Measurements from ENCODE around the gene KIF3B. TPM values are rescaled to one million over a fixed set of nuclear protein-coding genes. Genes with fewer than 3 reads are reported as not detected.

The KIF3B gene
- total and polyA plus RNA-seq, 2 of the 13 experiments (the other 11 are each of a cell fraction or from before 2014, with no cell fraction given), result 23.6 to 28.8 TPM

GRCh38 chr20:32325706-32326503 lies 48.5 kb downstream of the KIF3B start (continued):
- TF ChIP-seq FUBP1 (CRISPR knock-in tag; IDR thresholded peaks at IDR 0.05; ENCODE audit: borderline replicate concordance), result no peak
- no peak for TF ChIP-seq KLF13 (CRISPR knock-in tag; IDR thresholded peaks at IDR 0.05)
- peak; percentile 78 for TF ChIP-seq ZNF317 (CRISPR knock-in tag; IDR thresholded peaks at IDR 0.05)
- peak; percentile 98 for TF ChIP-seq ZNF644 (CRISPR knock-in tag; IDR thresholded peaks at IDR 0.05; ENCODE audit: low read depth)
- peak; percentile 49 for TF ChIP-seq ZNF121 (CRISPR knock-in tag; IDR thresholded peaks at IDR 0.05)
- TF ChIP-seq KAT8 (CRISPR knock-in tag; IDR thresholded peaks at IDR 0.05), result peak; percentile 65
- no peak for TF ChIP-seq ZNF570 (CRISPR knock-in tag; IDR thresholded peaks at IDR 0.05; ENCODE audit: borderline replicate concordance)
- TF ChIP-seq FOXP4 (CRISPR knock-in tag; IDR thresholded peaks at IDR 0.05), result peak; percentile 92
- no peak for TF ChIP-seq MATR3 (CRISPR knock-in tag; IDR thresholded peaks at IDR 0.05)
- peak; percentile 44; the same call in 1 of the 2 replicates for TF ChIP-seq ATF1 (CRISPR knock-in tag; IDR thresholded peaks at IDR 0.05)
- TF ChIP-seq NKX3-1 (CRISPR knock-in tag; IDR thresholded peaks at IDR 0.05), result no peak
- no peak for TF ChIP-seq ZNF704 (CRISPR knock-in tag; IDR thresholded peaks at IDR 0.05; ENCODE audit: borderline replicate concordance)
- no peak for TF ChIP-seq SUZ12 (IDR thresholded peaks at IDR 0.05; ENCODE audit: low read depth, low read length)
- TF ChIP-seq SP5 (CRISPR knock-in tag; IDR thresholded peaks at IDR 0.05; ENCODE audit: borderline replicate concordance, low read depth), result 0 out of 2 replicates have a peak, but pooled peaks have one; percentile 10
- no peak for TF ChIP-seq CEBPB (IDR thresholded peaks at IDR 0.05; ENCODE audit: borderline replicate concordance, low read depth, low read length)
- TF ChIP-seq ZNF580 (CRISPR knock-in tag; IDR thresholded peaks at IDR 0.05; ENCODE audit: borderline replicate concordance, low read depth), result 0 out of 2 replicates have a peak, but pooled peaks have one; percentile 77
- no peak; the same call in 1 of the 2 replicates for TF ChIP-seq ZSCAN25 (CRISPR knock-in tag; IDR thresholded peaks at IDR 0.05)
- no peak for TF ChIP-seq ZSCAN21 (CRISPR knock-in tag; IDR thresholded peaks at IDR 0.05; ENCODE audit: borderline replicate concordance)
- no peak for TF ChIP-seq MED8 (CRISPR knock-in tag; IDR thresholded peaks at IDR 0.05; ENCODE audit: insufficient replicate concordance)
- peak; percentile 0; the same call in 1 of the 2 replicates for TF ChIP-seq RFXAP (CRISPR knock-in tag; IDR thresholded peaks at IDR 0.05; ENCODE audit: borderline replicate concordance)
- TF ChIP-seq ATF7-NPFF (CRISPR knock-in tag; IDR thresholded peaks at IDR 0.05; ENCODE audit: low read depth), result no peak
- 0 out of 2 replicates have a peak, but pooled peaks have one; percentile 22 for TF ChIP-seq ZNF329 (CRISPR knock-in tag; IDR thresholded peaks at IDR 0.05; ENCODE audit: low read depth)
- peak; percentile 57; the same call in 1 of the 2 replicates for TF ChIP-seq HOXA5 (CRISPR knock-in tag; IDR thresholded peaks at IDR 0.05)
- no peak for TF ChIP-seq FOXO4 (CRISPR knock-in tag; conservative IDR thresholded peaks at IDR 0.05)
